Hepatic stellate cell (primary cell): ENCODE measurements around the gene TIFAB.
"Not testable (repeated sequence)": the region's sequence is repeated elsewhere in the genome, so short reads cannot be mapped to it uniquely, and the experiment has no call there.

Source experiments
- DNase-seq: peaks from one replicate; pipeline ENCODE4 v3.0.0; 2011; ENCODE audit warnings: low spot score

The TIFAB gene, protein sequence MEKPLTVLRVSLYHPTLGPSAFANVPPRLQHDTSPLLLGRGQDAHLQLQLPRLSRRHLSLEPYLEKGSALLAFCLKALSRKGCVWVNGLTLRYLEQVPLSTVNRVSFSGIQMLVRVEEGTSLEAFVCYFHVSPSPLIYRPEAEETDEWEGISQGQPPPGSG

GRCh38 chr5:135452321-135453030 lies at the start of gene TIFAB:
TSS of gene TIFAB (minus strand) at chr5:135452351. CDS start at chr5:135449939, 2,412 bp downstream.
- DNase-seq = no peak

- DNase-seq = no peak
Observed at GRCh38 chr5:135498637-135498995, 46.5 kb upstream of the TIFAB start.

DNA sequence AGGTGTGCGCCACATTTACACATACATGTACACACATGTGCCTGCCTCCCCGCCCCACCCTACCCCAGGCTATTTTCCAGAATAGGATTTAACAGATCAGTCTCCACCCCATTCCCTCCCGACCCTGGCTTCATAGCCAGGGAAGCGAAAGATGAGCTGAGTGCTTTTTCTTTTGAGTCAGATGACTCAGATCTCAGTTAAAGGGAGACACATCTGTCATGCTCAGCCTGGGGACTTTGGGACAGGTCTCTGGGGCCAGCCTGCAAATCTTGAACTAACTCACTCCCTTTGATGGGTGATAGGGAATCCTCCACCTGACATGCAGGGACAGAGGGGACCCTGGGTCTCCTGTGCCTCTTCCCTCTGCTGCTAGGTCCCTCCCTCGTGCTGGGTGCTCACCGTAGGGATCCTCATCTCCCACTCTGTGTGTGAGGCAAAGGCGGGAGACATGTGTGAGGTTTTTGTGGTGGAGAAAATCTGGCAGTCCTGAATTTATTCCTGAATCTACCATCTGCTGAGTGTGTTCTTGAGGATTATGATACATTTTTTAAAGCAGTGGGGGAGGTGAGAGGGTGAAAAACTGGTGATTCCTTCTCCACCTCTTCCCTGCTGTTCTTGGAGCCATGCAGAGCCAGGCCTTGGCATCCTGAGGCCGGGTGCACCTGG lies 46.0 kb upstream of the TIFAB start:
- no peak for DNase-seq

DNA sequence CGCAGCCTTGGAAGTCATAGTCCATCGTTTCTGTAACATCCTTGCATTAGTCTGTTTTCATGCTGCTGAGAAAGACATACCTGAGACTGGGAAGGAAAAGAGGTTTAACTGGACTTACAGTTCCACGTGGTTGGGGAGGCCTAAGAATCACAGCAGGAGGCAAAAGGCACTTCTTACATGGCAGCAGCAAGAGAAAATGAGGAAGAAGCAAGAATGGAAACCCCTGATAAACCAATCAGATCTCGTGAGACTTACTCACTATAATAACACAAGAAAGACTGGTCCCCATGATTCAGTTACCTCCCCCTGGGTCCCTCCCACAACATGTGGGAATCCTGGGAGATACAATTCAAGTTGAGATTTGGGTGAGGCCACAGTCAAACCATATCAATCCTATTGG lies 43.4 kb upstream of the TIFAB start:
- DNase-seq = not testable (repeated sequence)

GRCh38 chr5:135494196-135494595 lies 42.0 kb upstream of the TIFAB start:
- no peak for DNase-seq

GRCh38 chr5:135493406-135494180 lies 41.4 kb upstream of the TIFAB start:
- DNase-seq = no peak

DNA sequence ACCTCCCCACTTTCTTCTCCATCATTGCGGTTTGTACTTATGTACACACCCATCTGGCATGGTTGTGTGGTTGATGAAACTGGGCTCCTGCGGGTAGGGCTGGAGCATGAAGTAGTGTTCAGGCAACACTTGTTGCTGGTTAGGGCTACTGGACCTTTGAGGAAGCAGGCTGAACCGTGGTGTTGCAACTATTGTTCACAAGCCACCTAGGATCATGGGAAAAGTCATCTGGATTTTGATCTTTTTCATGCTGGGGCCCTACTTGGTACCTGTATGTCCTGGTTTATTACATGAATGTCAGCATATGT lies 40.1 kb upstream of the TIFAB start:
- no peak for DNase-seq

DNA sequence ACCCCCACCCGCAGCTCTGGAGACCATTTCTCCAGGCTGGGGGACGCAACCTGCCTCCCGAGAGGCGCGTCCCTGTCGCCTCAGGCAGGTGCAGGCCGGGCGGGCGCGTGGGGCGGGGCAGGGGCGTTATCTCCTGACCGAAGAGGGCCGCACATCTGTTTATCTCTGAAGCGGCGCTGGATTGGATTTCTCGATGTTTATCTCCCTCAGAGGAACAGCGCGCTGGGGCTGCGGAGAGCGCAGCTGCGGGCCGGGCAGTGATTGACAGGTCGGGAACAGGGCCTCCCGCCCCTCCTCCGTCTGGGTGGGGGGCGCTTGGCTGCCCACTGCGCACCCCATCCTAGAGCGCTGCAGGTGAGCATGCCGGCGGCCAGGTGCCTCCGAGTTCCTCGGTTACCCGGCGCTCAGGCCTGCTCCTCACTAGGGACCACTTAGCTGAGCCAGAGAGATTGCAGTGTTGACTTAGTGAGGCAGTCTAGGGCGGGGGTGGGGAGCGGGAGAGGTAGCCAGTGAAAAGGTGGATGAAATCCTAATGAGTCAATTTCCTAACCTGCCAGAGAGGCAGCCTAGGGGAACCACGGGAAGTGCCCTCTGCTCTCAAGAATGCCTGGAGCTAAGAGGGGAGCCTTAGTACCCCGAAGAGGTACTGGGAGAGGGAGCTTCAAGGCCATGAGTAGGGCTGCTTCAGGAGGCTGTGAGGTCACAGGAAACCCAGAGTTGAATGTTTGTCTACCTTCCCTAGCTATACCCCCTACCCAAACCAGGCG lies 39.6 kb upstream of the TIFAB start:
- DNase-seq = no peak

DNA sequence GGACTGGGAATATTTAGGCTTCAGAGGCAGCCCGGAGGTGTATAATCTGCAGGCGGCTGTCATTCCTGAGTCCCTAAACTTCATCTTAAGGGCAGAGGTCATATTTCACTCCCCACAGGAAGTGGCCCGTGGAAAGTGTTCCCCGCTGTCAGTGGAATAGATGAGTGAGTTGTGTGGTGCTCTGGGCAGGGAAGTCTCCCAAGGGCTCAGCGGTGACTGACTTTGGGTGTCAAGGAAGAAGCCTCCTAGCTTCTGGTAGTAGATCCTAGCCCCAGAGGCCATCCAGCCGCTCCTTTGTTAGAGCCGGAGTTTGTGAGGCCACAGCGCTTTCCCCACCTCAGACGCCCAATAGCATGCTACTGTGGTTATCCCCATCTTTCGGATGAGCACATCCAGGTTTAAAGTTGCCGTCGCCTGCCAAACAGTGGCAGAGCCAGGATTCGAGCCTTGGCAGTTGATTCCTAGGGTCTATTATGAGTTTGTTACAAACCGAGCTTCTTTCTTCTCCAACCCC lies 38.9 kb upstream of the TIFAB start:
- no peak for DNase-seq

GRCh38 chr5:135490245-135491037 lies 38.3 kb upstream of the TIFAB start:
- DNase-seq = no peak

DNA sequence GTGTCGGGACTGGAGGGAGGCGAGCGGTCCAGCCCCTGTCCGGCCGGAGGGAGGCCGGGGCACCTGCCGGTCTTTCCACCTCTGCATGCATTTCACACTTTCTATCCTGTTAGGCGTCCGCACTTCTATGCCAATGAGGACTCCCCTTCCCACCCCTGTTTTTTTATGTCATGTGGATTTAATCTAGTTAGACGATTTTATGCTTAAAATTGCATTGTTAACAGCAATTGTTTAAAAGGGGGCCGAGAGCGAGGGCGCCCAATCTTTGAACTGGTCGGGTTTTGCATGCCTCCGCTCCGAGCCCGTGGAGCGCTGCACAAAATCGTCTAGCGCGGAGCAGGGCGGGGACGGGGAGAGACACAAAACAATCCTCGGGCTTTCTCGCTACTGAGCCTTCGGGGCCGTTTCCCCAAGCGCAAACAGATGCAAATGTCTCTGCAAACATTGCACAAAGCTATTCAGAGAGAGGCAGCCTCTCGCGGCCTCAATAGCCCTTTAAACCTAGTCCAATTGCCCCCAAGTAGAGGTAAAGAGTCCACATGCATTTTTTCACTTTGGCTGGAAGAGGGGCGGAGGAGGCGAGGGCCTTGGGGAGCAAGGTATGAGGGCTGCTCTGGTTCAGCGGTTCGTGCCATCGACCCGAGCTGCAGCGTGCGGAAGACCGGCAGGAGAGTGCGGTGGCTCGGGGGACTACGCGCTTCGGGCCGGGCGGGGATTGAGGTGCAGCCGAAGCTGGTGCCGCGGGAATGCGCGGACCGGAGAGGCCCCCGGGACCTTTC lies 37.5 kb upstream of the TIFAB start:
- no peak for DNase-seq

DNA sequence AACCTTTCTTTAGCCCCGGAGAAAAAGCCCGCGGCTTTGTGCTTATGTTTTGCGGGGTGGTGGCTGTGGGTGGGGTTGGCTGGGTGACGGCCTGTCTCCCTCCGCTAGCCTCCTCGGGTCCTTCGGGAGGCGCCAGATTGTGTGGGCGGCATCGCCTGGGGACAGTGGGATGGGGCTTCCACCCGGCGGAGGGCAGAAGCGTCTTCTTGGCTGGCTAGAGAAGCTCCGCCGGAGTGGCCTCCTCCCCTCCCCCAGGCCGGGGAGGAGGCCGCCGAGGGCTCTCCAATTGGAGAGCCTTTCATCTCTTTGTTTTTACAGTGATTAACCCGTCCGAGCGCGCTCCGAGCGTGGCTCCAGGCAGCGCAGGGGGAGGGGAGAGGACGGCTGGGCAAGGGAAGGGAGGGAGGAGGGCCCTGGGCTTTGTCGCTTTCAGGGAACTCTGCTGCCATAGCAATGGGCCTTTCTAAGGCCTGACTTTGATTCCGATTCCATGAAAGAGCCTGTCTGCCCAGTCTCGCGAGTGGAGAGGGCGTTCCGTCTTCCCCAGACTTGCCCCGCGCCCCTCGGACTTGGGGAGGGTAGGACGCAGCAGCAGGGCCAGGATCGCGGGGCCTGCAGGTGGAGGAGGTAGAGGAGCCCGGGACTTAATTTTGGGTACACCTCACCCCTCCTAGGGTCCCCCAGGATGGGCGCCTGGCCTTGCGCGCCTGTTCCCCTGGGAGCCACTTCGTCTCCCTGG lies 36.7 kb upstream of the TIFAB start:
- DNase-seq = peak; percentile 75

- no peak for DNase-seq
Observed at GRCh38 chr5:135487839-135488514, 35.8 kb upstream of the TIFAB start.

GRCh38 chr5:135487037-135487395 lies 34.9 kb upstream of the TIFAB start:
- no peak for DNase-seq

DNA sequence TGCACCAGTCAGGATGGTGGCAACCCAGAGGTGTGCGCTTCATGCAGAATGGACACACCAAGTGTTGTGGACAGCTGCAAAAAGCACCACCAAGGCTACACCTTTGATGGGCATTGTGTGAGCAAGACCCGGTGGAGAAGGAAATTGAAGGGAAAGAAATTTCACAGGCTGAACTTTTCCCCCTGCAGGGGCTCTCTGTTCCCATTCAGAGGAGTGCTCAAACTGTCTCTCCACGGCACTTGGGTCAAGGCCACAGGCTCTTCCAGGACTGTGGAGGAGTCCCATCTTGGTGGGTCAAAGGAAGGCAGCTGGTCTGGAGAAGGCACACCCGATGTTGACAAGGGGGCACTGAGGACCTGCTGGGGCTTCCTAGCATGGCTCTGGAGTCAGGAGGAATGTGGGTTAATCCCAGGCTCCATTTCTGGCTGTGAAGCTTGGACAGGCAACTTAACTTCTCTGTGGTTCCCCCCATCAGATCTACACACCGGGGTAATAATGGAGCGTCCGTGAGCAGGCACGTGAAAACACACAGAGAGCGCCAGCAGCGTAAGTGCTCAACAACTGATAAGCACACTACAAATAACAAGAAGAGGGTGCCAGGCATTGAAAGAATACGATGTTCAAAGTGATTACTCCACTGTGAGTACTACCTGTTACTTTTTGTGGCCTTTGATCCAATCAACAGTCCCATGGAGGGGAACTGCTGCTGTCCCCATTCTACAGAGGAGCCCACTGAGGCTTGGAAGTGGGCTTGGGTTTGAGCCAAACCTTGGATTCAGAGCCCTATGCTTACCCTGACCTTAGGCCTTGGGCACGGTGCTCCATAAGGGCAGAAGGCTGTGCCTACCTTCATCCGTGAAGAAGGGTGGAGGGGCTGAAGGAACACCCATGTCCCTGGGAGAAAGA lies 34.2 kb upstream of the TIFAB start:
- no peak for DNase-seq

- no peak for DNase-seq
Observed at GRCh38 chr5:135484674-135485086, 32.5 kb upstream of the TIFAB start.

GRCh38 chr5:135483254-135483653 lies 31.1 kb upstream of the TIFAB start:
- no peak for DNase-seq

DNA sequence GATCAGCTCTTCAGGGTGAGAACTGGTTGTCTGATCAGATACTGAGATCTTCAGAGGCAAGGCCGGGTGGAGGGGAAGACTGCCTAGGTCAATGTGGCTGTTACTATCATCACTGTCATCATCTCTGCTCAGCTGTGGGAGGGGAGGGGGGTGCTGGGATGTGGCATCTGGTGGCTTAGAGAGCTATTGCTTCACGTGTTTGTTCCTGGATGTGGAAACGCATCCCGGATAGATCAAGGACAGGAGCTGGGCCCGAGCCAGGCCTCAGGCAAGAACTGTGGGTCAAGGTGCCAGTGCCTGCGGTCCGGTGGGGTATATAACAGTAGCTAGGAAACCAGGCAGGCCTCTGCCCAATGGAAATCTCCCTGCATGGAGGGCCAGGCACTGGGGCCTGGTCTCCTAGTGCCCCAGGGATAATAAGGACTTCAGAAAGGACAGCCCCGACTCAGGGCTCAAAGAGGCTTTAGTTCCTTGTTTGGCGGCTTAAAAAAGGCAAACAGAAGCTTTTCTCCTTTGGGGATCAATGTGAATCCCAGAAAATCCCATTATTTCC lies 30.3 kb upstream of the TIFAB start:
- no peak for DNase-seq
